A549 (cell line): ENCODE data around the gene ODF2L. TPM values are rescaled to one million over a fixed set of nuclear protein-coding genes. Genes with fewer than 3 reads are reported as not detected.

Source experiments
- ATAC-seq, 2 experiments: fragments of 200-7000 bp in 1 of 2; fragments of >200 bp in 1 of 2; cut with Nextera tagmentation in 1 of 2; cut with Tn5 transposase in 1 of 2; 3 replicates each; pipeline versions ENCODE4 v1.8.0 to v1.9.1; 2018 to 2020; ENCODE audit warnings: mild to moderate bottlenecking in 1 of 2, moderate library complexity in 1 of 2
- CTCF ChIA-PET: fragments of 300-600 bp; sonication (Branson Sonifier 250); formaldehyde crosslinking; extraction: SDS; loops from one replicate; lab custom pipeline; 2021; ENCODE audit warnings: antibody characterized with exemption, inconsistent platforms; lab: Yijun Ruan, JAX
- POLR2A ChIA-PET: fragments of 350-600 bp; formaldehyde crosslinking; extraction: SDS; loops from one replicate; lab custom pipeline; 2021; ENCODE audit warnings: antibody characterized with exemption, inconsistent platforms; lab: Yijun Ruan, JAX
- DNase-seq, 2 experiments: peaks; one replicate each; pipeline versions ENCODE4 v3.0.0 to v3.0.0-alpha.2; 2011 to 2016; ENCODE audit warnings: low read depth in 1 of 2, low spot score in 1 of 2
- FAIRE-seq: peaks from 2 replicates; lab custom pipeline; 2011; peaks lifted over from hg19 to GRCh38; lab: Jason Lieb, UNC
- H3K27ac ChIP-seq, 2 experiments: fragments of >200 bp; sonication (Bioruptor Twin); formaldehyde crosslinking; 3 replicates each; pipeline ENCODE4 v1.5.1; 2016 to 2017
- H3K4me1 ChIP-seq: fragments of >200 bp; sonication (Bioruptor Twin); formaldehyde crosslinking; 3 replicates; pipeline ENCODE4 v1.6.1; 2016
- H3K4me2 ChIP-seq: fragments of >200 bp; sonication (Bioruptor Twin); formaldehyde crosslinking; 3 replicates; pipeline ENCODE4 v1.6.1; 2016
- H3K4me3 ChIP-seq: fragments of >200 bp; sonication (Bioruptor Twin); formaldehyde crosslinking; 3 replicates; pipeline ENCODE4 v1.5.1; 2016
- H3K9me3 ChIP-seq: fragments of >200 bp; sonication (Bioruptor Twin); formaldehyde crosslinking; 3 replicates; pipeline ENCODE4 v1.6.1; 2016
- ATOH8 ChIP-seq: fragments of 250-450 bp; sonication (Bioruptor Pico); IDR thresholded peaks from 2 replicates; pipeline ENCODE4 v1.5.0; 2020; ENCODE audit warnings: low read depth, mild to moderate bottlenecking, moderate library complexity
- CHD4 ChIP-seq: fragments of 200-600 bp; sonication (generic); IDR thresholded peaks from 2 replicates; pipeline ENCODE4 v1.6.1; 2016; ENCODE audit warnings: antibody characterized with exemption, mild to moderate bottlenecking, borderline replicate concordance
- E2F6 ChIP-seq: IDR thresholded peaks from 2 replicates; pipeline ENCODE4 v1.6.1; 2012; ENCODE audit warnings: low read depth, borderline replicate concordance
- EP300 ChIP-seq, 2 experiments: fragments of >200 bp; sonication (Bioruptor Twin); formaldehyde crosslinking; IDR thresholded peaks; 2 replicates in 1 of 2; 3 replicates in 1 of 2; pipeline ENCODE4 v1.6.1; 2016 to 2017
- FOSB ChIP-seq: fragments of 250-450 bp; sonication (Bioruptor Pico); IDR thresholded peaks from 2 replicates; pipeline ENCODE4 v1.5.0; 2020; ENCODE audit warnings: mild to moderate bottlenecking, moderate library complexity
- FOSL2 ChIP-seq, 2 experiments: fragments of 450-650 bp in 1 of 2; fragments of >200 bp in 1 of 2; sonication (Bioruptor Twin) in 1 of 2; formaldehyde crosslinking; IDR thresholded peaks; 2 replicates each; pipeline versions ENCODE4 v1.5.0 to v1.6.1; 2016 to 2020; ENCODE audit warnings: mild to moderate bottlenecking in 1 of 2, moderate library complexity in 1 of 2
- HDAC2 ChIP-seq: fragments of 200-600 bp; sonication (generic); IDR thresholded peaks from 2 replicates; pipeline ENCODE4 v1.6.1; 2016
- KDM1A ChIP-seq: fragments of 200-600 bp; sonication (generic); IDR thresholded peaks from 2 replicates; pipeline ENCODE4 v1.6.1; 2016; ENCODE audit warnings: low read depth, mild to moderate bottlenecking
- KDM5A ChIP-seq: fragments of 200-600 bp; sonication (generic); IDR thresholded peaks from 2 replicates; pipeline ENCODE4 v1.6.1; 2016; ENCODE audit warnings: antibody characterized with exemption, mild to moderate bottlenecking
- MAX ChIP-seq: IDR thresholded peaks from 2 replicates; pipeline ENCODE4 v1.6.1; 2012
- MAZ ChIP-seq: fragments of 150-350 bp; IDR thresholded peaks from 2 replicates; pipeline ENCODE4 v1.6.1; 2014; ENCODE audit warnings: antibody characterized with exemption, low read depth, low read length, borderline replicate concordance
- NR3C1 ChIP-seq: fragments of >200 bp; sonication (Bioruptor Twin); formaldehyde crosslinking; IDR thresholded peaks from 3 replicates; pipeline ENCODE4 v1.6.1; 2017
- PHF8 ChIP-seq: fragments of 200-600 bp; sonication (generic); IDR thresholded peaks from 2 replicates; pipeline ENCODE4 v1.6.1; 2016; ENCODE audit warnings: low read depth, mild to moderate bottlenecking, antibody characterized with exemption, moderate library complexity, borderline replicate concordance
- RAD21 ChIP-seq, 2 experiments: fragments of >200 bp in 1 of 2; sonication (Bioruptor Twin) in 1 of 2; formaldehyde crosslinking in 1 of 2; IDR thresholded peaks in 1 of 2; conservative IDR thresholded peaks in 1 of 2; 2 replicates in 1 of 2; 3 replicates in 1 of 2; pipeline ENCODE4 v1.6.1; 2012 to 2018; ENCODE audit warnings: inconsistent platforms in 1 of 2
- SMC3 ChIP-seq: fragments of >200 bp; sonication (Bioruptor Twin); formaldehyde crosslinking; IDR thresholded peaks from 3 replicates; pipeline ENCODE4 v1.6.1; 2018; ENCODE audit warnings: inconsistent platforms
- TP53 ChIP-seq: fragments of 250-450 bp; sonication (Bioruptor Pico); IDR thresholded peaks from 2 replicates; pipeline ENCODE4 v1.5.0; 2021; ENCODE audit warnings: mild to moderate bottlenecking, moderate library complexity
- ZFP36 ChIP-seq: fragments of 450-650 bp; IDR thresholded peaks from 2 replicates; pipeline ENCODE4 v1.6.1; 2014; ENCODE audit warnings: borderline replicate concordance; ENCODE audit not compliant: partially characterized antibody
- ZNF302 ChIP-seq: fragments of 250-450 bp; sonication (Bioruptor Pico); IDR thresholded peaks from 2 replicates; pipeline ENCODE4 v1.9.0; 2021; ENCODE audit warnings: inconsistent platforms, mild to moderate bottlenecking, moderate library complexity
- WGBS: methylation state at CpG from one replicate; pipeline ENCODE4 v1.1.6; 2017; ENCODE audit errors: missing lambda C conversion rate; 5-methylcytosine and 5-hydroxymethylcytosine counted together
- polyA plus RNA-seq, 4 experiments: library from polyadenylated mRNA; depleted of rRNA in 3 of 4; stranded (reverse); fragments of >200 nt; fragmentation: RNase III in 1 of 4; extraction: RNeasy Plus Mini Kit Qiagen cat#74134 plus additional on column Dnase treatment in 1 of 4; gene quantifications; 2 replicates in 3 of 4; 3 replicates in 1 of 4; pipeline ENCODE4 v1.2.3, GENCODE V29; 2011 to 2017
- TF ChIP-seq, protein P1 (sequence below): fragments of >200 bp; sonication (Bioruptor Twin); formaldehyde crosslinking; IDR thresholded peaks from 2 replicates; pipeline ENCODE4 v1.6.1; 2016
- TF ChIP-seq, protein P2 (sequence below): fragments of 200-600 bp; sonication (generic); IDR thresholded peaks from 2 replicates; pipeline ENCODE4 v1.6.1; 2016; ENCODE audit warnings: antibody characterized with exemption, mild to moderate bottlenecking, moderate library complexity
- TF ChIP-seq, protein P3 (sequence below): fragments of 150-350 bp; IDR thresholded peaks from 2 replicates; pipeline ENCODE4 v1.6.1; 2014; ENCODE audit warnings: low read depth, mild to moderate bottlenecking, low read length

The ODF2L gene
- polyA plus RNA-seq, 2 of the 4 experiments (the other 2 are of a cell fraction), result 10.0 to 17.7 TPM

- H3K4me2 ChIP-seq, result no peak overlapping the region
- FAIRE-seq (no peak), ATAC-seq (no peak), DNase-seq (no peak)
- H3K4me3 ChIP-seq, result no peak overlapping the region
- no peak for TF ChIP-seq FOSL2 (IDR thresholded peaks at IDR 0.05)
- TF ChIP-seq FOSL2 (CRISPR knock-in tag; IDR thresholded peaks at IDR 0.05), result no peak
- TF ChIP-seq KDM5A, result no peak
- H3K4me1 ChIP-seq, result no peaks in the 10 kb centered on the region
- POLR2A ChIA-PET, result no interaction called here
- H3K27ac ChIP-seq, result no peak overlapping the region
- CTCF ChIA-PET, result no interaction called here
- 90% methylated on average over 1 of the region's 1 CpG for WGBS
- H3K9me3 ChIP-seq, result no peaks in the 10 kb centered on the region
Measured at GRCh38 chr1:86346388-86346787, 49.7 kb downstream of the ODF2L start.

DNA sequence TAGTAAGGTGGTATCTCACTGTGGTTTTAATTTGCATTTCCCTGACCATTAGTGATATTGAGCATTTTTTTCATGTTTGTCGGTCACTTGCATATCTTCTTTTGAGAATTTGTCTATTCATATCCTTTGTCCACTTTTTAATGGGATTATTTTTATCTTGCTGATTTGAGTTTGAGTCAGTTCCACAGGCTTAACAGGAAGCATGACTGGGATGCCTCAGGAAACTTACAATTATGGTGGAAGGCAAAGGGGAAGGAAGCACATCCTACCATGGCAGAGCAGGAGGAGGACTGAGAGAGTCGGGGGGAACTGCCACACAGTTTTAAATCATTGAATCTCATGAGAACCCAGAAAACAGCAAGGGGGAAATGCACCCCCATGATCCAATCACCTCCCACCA lies 51.1 kb downstream of the ODF2L start:
- FAIRE-seq, result no peak
- 96% methylated on average over 2 of the region's 2 CpGs for WGBS

DNA sequence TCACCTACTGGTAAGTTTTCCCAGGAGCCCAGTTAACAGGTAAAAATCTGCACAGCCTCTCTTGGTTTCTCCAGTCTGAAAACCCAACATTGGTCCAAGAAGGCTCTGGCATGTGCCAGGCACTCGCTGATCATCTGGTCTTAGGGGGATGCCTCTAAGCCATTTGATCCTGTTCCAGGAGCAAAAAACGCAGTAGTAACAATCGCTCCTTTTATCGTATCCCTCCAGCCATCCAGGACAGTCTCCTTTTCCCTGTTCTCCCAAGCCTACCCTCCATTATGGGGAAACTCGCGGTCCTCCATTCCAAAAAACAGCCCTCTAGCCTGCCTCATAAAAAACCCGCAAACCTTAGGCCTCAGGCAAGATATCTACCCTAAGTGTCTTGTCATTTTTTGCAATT lies 56.2 kb downstream of the ODF2L start:
- H3K9me3 ChIP-seq, result no peaks in the 10 kb centered on the region
- H3K4me2 ChIP-seq, result no peak overlapping the region
- CTCF ChIA-PET, result interaction anchor here (1.0 kb wide), 1 partner anchor 323 kb away, joined by 3 read pairs; no protein-coding TSS in a partner anchor
- WGBS, result 56% methylated on average over 7 of the region's 7 CpGs
- TF ChIP-seq TP53 (CRISPR knock-in tag) (no peak), FOSL2 (IDR thresholded peaks at IDR 0.05) (no peak), FOSL2 (CRISPR knock-in tag; IDR thresholded peaks at IDR 0.05) (no peak), KDM1A (no peak), MAZ (no peak), CHD4 (no peak), ATOH8 (no peak), NR3C1 (no peak), PHF8 (no peak), ZNF302 (CRISPR knock-in tag) (no peak), MAX (no peak), SMC3 (no peak)
- TF ChIP-seq, protein P1, sequence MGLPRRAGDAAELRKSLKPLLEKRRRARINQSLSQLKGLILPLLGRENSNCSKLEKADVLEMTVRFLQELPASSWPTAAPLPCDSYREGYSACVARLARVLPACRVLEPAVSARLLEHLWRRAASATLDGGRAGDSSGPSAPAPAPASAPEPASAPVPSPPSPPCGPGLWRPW, result no peak
- TF ChIP-seq, protein P2, sequence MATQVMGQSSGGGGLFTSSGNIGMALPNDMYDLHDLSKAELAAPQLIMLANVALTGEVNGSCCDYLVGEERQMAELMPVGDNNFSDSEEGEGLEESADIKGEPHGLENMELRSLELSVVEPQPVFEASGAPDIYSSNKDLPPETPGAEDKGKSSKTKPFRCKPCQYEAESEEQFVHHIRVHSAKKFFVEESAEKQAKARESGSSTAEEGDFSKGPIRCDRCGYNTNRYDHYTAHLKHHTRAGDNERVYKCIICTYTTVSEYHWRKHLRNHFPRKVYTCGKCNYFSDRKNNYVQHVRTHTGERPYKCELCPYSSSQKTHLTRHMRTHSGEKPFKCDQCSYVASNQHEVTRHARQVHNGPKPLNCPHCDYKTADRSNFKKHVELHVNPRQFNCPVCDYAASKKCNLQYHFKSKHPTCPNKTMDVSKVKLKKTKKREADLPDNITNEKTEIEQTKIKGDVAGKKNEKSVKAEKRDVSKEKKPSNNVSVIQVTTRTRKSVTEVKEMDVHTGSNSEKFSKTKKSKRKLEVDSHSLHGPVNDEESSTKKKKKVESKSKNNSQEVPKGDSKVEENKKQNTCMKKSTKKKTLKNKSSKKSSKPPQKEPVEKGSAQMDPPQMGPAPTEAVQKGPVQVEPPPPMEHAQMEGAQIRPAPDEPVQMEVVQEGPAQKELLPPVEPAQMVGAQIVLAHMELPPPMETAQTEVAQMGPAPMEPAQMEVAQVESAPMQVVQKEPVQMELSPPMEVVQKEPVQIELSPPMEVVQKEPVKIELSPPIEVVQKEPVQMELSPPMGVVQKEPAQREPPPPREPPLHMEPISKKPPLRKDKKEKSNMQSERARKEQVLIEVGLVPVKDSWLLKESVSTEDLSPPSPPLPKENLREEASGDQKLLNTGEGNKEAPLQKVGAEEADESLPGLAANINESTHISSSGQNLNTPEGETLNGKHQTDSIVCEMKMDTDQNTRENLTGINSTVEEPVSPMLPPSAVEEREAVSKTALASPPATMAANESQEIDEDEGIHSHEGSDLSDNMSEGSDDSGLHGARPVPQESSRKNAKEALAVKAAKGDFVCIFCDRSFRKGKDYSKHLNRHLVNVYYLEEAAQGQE, result no peak
- FAIRE-seq (no peak), ATAC-seq (no peak), DNase-seq (no peak)
- POLR2A ChIA-PET, result no interaction called here
- no peak overlapping the region for H3K4me3 ChIP-seq
- H3K27ac ChIP-seq, result no peak overlapping the region
- H3K4me1 ChIP-seq, result no peaks in the 10 kb centered on the region

More for the DNA sequence above, 51.1 kb downstream of the ODF2L start:
- ATAC-seq (no peak), DNase-seq (no peak)
- CTCF ChIA-PET, result no interaction called here
- POLR2A ChIA-PET, result no interaction called here
- Histone ChIP-seq H3K4me2 (no peak overlapping the region), H3K4me3 (no peak overlapping the region), H3K4me1 (no peaks in the 10 kb centered on the region), H3K9me3 (no peaks in the 10 kb centered on the region), H3K27ac (no peak overlapping the region)
- TF ChIP-seq FOSB (CRISPR knock-in tag) (no peak), RAD21 (conservative IDR thresholded peaks at IDR 0.05 in 1 of 2, IDR thresholded peaks at IDR 0.05 in 1 of 2) (no peak), E2F6 (no peak), HDAC2 (no peak), ZFP36 (no peak), KDM1A (no peak), SMC3 (no peak), EP300 (IDR thresholded peaks at IDR 0.05) (no peak)
- TF ChIP-seq, protein P3, sequence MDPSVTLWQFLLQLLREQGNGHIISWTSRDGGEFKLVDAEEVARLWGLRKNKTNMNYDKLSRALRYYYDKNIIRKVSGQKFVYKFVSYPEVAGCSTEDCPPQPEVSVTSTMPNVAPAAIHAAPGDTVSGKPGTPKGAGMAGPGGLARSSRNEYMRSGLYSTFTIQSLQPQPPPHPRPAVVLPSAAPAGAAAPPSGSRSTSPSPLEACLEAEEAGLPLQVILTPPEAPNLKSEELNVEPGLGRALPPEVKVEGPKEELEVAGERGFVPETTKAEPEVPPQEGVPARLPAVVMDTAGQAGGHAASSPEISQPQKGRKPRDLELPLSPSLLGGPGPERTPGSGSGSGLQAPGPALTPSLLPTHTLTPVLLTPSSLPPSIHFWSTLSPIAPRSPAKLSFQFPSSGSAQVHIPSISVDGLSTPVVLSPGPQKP, result no peak
